GM23248 (cell line): ENCODE results near the gene RNF8. TPM values are rescaled to one million over a fixed set of nuclear protein-coding genes. Genes with fewer than 3 reads are reported as not detected.
"Not testable (repeated sequence)": the region's sequence is repeated elsewhere in the genome, so short reads cannot be mapped to it uniquely, and the experiment has no call there.

Experiments
- DNase-seq: peaks from one replicate; pipeline ENCODE4 v3.0.0-alpha.2; 2015
- H2AFZ ChIP-seq: fragments of 200-600 bp; sonication (generic); 2 replicates; pipeline ENCODE4 v1.6.1; 2016; ENCODE audit warnings: antibody characterized with exemption
- H3F3A ChIP-seq: fragments of 200-600 bp; sonication (generic); 2 replicates; pipeline ENCODE4 v1.6.1; 2016; ENCODE audit warnings: mild to moderate bottlenecking, antibody characterized with exemption, mixed run types; ENCODE audit not compliant: insufficient read depth
- H3K27ac ChIP-seq: fragments of 200-600 bp; sonication (generic); 2 replicates; pipeline ENCODE4 v1.5.1; 2016; ENCODE audit warnings: mild to moderate bottlenecking
- H3K27me3 ChIP-seq: fragments of 200-600 bp; sonication (generic); replicated peaks from 2 replicates; pipeline ENCODE4 v1.6.1; 2016; ENCODE audit warnings: mild to moderate bottlenecking; ENCODE audit not compliant: insufficient read depth
- H3K36me3 ChIP-seq: fragments of 200-600 bp; sonication (generic); 2 replicates; pipeline ENCODE4 v1.6.1; 2016; ENCODE audit warnings: low read depth, mild to moderate bottlenecking
- H3K4me1 ChIP-seq: fragments of 200-600 bp; sonication (generic); 2 replicates; pipeline ENCODE4 v1.6.1; 2016; ENCODE audit warnings: mild to moderate bottlenecking; ENCODE audit not compliant: insufficient read depth
- H3K4me2 ChIP-seq: fragments of 200-600 bp; sonication (generic); one replicate; pipeline ENCODE4 v1.6.1; 2016; ENCODE audit warnings: mild to moderate bottlenecking; ENCODE audit not compliant: unreplicated experiment
- H3K4me3 ChIP-seq: fragments of 200-600 bp; sonication (generic); 2 replicates; pipeline ENCODE4 v1.5.1; 2016; ENCODE audit warnings: mild to moderate bottlenecking
- H3K79me2 ChIP-seq: fragments of 200-600 bp; sonication (generic); 2 replicates; pipeline ENCODE4 v1.6.1; 2016; ENCODE audit warnings: mild to moderate bottlenecking; ENCODE audit not compliant: insufficient read depth
- H3K9ac ChIP-seq: fragments of 200-600 bp; sonication (generic); 2 replicates; pipeline ENCODE4 v1.6.1; 2016; ENCODE audit warnings: mild to moderate bottlenecking
- H3K9me2 ChIP-seq: fragments of 200-600 bp; sonication (generic); 2 replicates; pipeline ENCODE4 v1.6.1; 2016; ENCODE audit warnings: mixed run types, mild to moderate bottlenecking, moderate library complexity; ENCODE audit not compliant: insufficient read depth
- H3K9me3 ChIP-seq: fragments of 200-600 bp; sonication (generic); one replicate; pipeline ENCODE4 v1.6.1; 2017; ENCODE audit warnings: low read depth
- H4K20me1 ChIP-seq: fragments of 200-600 bp; sonication (generic); 2 replicates; pipeline ENCODE4 v1.6.0; 2016; ENCODE audit not compliant: insufficient read depth
- EZH2 ChIP-seq: fragments of 200-600 bp; sonication (generic); IDR thresholded peaks from 2 replicates; pipeline ENCODE4 v1.6.1; 2018; ENCODE audit warnings: antibody characterized with exemption, mild to moderate bottlenecking; ENCODE audit not compliant: insufficient read depth, poor library complexity, severe bottlenecking
- EZH2phosphoT487 ChIP-seq: fragments of 200-600 bp; sonication (generic); IDR thresholded peaks from 2 replicates; pipeline ENCODE4 v1.6.1; 2018; ENCODE audit warnings: antibody characterized with exemption, moderate library complexity, mild to moderate bottlenecking, low read depth; ENCODE audit not compliant: insufficient read depth
- WGBS, 2 experiments: methylation state at CpG; one replicate each; pipeline ENCODE4 v1.1.6; 2015 to 2017; ENCODE audit warnings: low lambda C conversion rate in 2 of 2, low coverage in 1 of 2; ENCODE audit errors: missing lambda C conversion rate in 2 of 2; 5-methylcytosine and 5-hydroxymethylcytosine counted together
- in situ Hi-C: fragments of 300-500 bp; cut with MboI; formaldehyde crosslinking; loops from 2 replicates; pipeline ENCODE4 v1.15.0; 2020
- polyA plus RNA-seq: library from polyadenylated mRNA; unstranded; fragments of >200 nt; fragmentation: Nextera tagmentation; extraction: Ambion mirVana; gene quantifications from 2 replicates; pipeline ENCODE4 v1.2.1, GENCODE V29; 2016
- total RNA-seq: library from RNA; depleted of rRNA; stranded (reverse); fragments of >200 nt; shearing (Covaris generic); gene quantifications from 2 replicates; pipeline ENCODE4 v1.2.3, GENCODE V29; 2014; rRNA removed

Gene RNF8
- 21.6 and 34.2 TPM in 2 replicates for total RNA-seq
- 19.3 and 19.7 TPM in 2 replicates for polyA plus RNA-seq

GRCh38 chr6:37353761-37354525 lies at the start of gene RNF8:
TSS of gene RNF8 (plus strand) at chr6:37353983. CDS start at chr6:37354165, 182 bp downstream.
- peak within 1 kb of the TSS; percentile 95 for H2AFZ ChIP-seq

GRCh38 chr6:37304766-37305165 lies 49.0 kb upstream of the RNF8 start:
- no peaks in the 10 kb centered on the region for H3K79me2 ChIP-seq
- no peak overlapping the region for H3K4me3 ChIP-seq
- no peaks in the 10 kb centered on the region for H4K20me1 ChIP-seq
- no peak overlapping the region for H2AFZ ChIP-seq
- H3K27me3 ChIP-seq, result no peaks in the 10 kb centered on the region
- H3K4me2 ChIP-seq, result no peak overlapping the region
- no peaks in the 10 kb centered on the region for H3K9me3 ChIP-seq
- H3K9me2 ChIP-seq, result no peaks in the 10 kb centered on the region
- H3K36me3 ChIP-seq, result no peaks in the 10 kb centered on the region
- no peak overlapping the region for H3K9ac ChIP-seq
- peaks cover 3% of the 10 kb centered on the region; the same call in 1 of the 2 replicates for H3F3A ChIP-seq
- 98% methylated on average over 7 of the region's 7 CpGs for WGBS, 2 experiments
- H3K27ac ChIP-seq, result no peak overlapping the region
- no peak for DNase-seq
- in situ Hi-C loops, result no loop called here
- H3K4me1 ChIP-seq, result 0 out of 2 replicates have a peak, but pooled peaks cover 9% of the 10 kb centered on the region
- TF ChIP-seq EZH2phosphoT487 (no peak), EZH2 (no peak)

More at GRCh38 chr6:37353761-37354525, at the start of gene RNF8:
- DNase-seq, result peak; percentile 95
- Histone ChIP-seq H3K4me1 (peaks cover 11% of the 10 kb centered on the region), H3F3A (no peaks in the 10 kb centered on the region), H3K4me2 (peak within 1 kb of the TSS; percentile 91), H3K9me2 (no peaks in the 10 kb centered on the region), H3K79me2 (peaks cover 50% of the 10 kb centered on the region), H3K27me3 (no peaks in the 10 kb centered on the region), H3K27ac (peak within 1 kb of the TSS; percentile 28), H3K9ac (peak within 1 kb of the TSS; percentile 89), H4K20me1 (no peaks in the 10 kb centered on the region), H3K9me3 (no peaks in the 10 kb centered on the region), H3K36me3 (no peaks in the 10 kb centered on the region), H3K4me3 (peak within 1 kb of the TSS; percentile 81)
- TF ChIP-seq EZH2phosphoT487 (no peak), EZH2 (no peak)
- in situ Hi-C loops, result no loop called here
- 0% methylated on average over 46 to 54 of the region's 54 CpGs for WGBS, 2 experiments

- Histone ChIP-seq H4K20me1 (no peaks in the 10 kb centered on the region), H2AFZ (no peak overlapping the region), H3K9ac (no peak overlapping the region), H3K4me1 (0 out of 2 replicates have a peak, but pooled peaks cover 9% of the 10 kb centered on the region), H3F3A (peaks cover 7% of the 10 kb centered on the region), H3K4me3 (no peak overlapping the region), H3K36me3 (no peaks in the 10 kb centered on the region), H3K9me3 (no peaks in the 10 kb centered on the region), H3K9me2 (no peaks in the 10 kb centered on the region), H3K79me2 (no peaks in the 10 kb centered on the region), H3K4me2 (no peak overlapping the region), H3K27ac (no peak overlapping the region), H3K27me3 (no peaks in the 10 kb centered on the region)
- 88 to 94% methylated on average over 4 of the region's 4 CpGs for WGBS, 2 experiments
- in situ Hi-C loops, result no loop called here
- no peak for DNase-seq
- TF ChIP-seq EZH2, result no peak
- TF ChIP-seq EZH2phosphoT487, result no peak
These were observed 47.9 kb upstream of the RNF8 start for GRCh38 chr6:37305841-37306425.

- Histone ChIP-seq H3K4me3 (no peak overlapping the region), H3K79me2 (no peaks in the 10 kb centered on the region), H3K27ac (no peak overlapping the region), H3K36me3 (no peaks in the 10 kb centered on the region), H3F3A (peaks cover 15% of the 10 kb centered on the region), H3K9me3 (no peaks in the 10 kb centered on the region), H2AFZ (no peak overlapping the region), H3K9me2 (no peaks in the 10 kb centered on the region), H3K4me1 (peaks cover 13% of the 10 kb centered on the region), H3K9ac (no peak overlapping the region), H3K4me2 (no peak overlapping the region), H3K27me3 (no peaks in the 10 kb centered on the region), H4K20me1 (no peaks in the 10 kb centered on the region)
- 89 to 91% methylated on average over 4 of the region's 4 CpGs for WGBS, 2 experiments
- DNase-seq, result no peak
- TF ChIP-seq EZH2phosphoT487, result no peak
- no peak for TF ChIP-seq EZH2
- in situ Hi-C loops, result no loop called here
These were observed 47.1 kb upstream of the RNF8 start for GRCh38 chr6:37306624-37307222.

GRCh38 chr6:37307484-37307883 lies 46.3 kb upstream of the RNF8 start:
- DNase-seq, H3K4me2 ChIP-seq, H3K27me3 ChIP-seq, H3K79me2 ChIP-seq, H4K20me1 ChIP-seq, H2AFZ ChIP-seq, H3K9ac ChIP-seq, H3K27ac ChIP-seq, H3K36me3 ChIP-seq, H3K4me3 ChIP-seq, H3K9me3 ChIP-seq, H3K9me2 ChIP-seq, in situ Hi-C loops: not testable (repeated sequence)
- 92 to 98% methylated on average over 10 of the region's 10 CpGs for WGBS, 2 experiments
- peaks cover 22% of the 10 kb centered on the region for H3F3A ChIP-seq
- peaks cover 21% of the 10 kb centered on the region for H3K4me1 ChIP-seq
